ENCODE results near the gene TRIP6.
"Not testable (repeated sequence)": the region's sequence is repeated elsewhere in the genome, so short reads cannot be mapped to it uniquely, and the experiment has no call there.

Gene TRIP6

GRCh38 chr7:100919779-100920437 lies 52.7 kb downstream of the TRIP6 start:
- not testable (repeated sequence) for DNase-seq

GRCh38 chr7:100921039-100921438 lies 53.9 kb downstream of the TRIP6 start:
- no peak for DNase-seq
